GM23248 (cell line): ENCODE results near the gene HAUS2. TPM values are rescaled to one million over a fixed set of nuclear protein-coding genes. Genes with fewer than 3 reads are reported as not detected.

Source experiments
- DNase-seq: peaks from one replicate; pipeline ENCODE4 v3.0.0-alpha.2; 2015
- H2AFZ ChIP-seq: fragments of 200-600 bp; sonication (generic); 2 replicates; pipeline ENCODE4 v1.6.1; 2016; ENCODE audit warnings: antibody characterized with exemption
- H3F3A ChIP-seq: fragments of 200-600 bp; sonication (generic); 2 replicates; pipeline ENCODE4 v1.6.1; 2016; ENCODE audit warnings: mild to moderate bottlenecking, antibody characterized with exemption, mixed run types; ENCODE audit not compliant: insufficient read depth
- H3K27ac ChIP-seq: fragments of 200-600 bp; sonication (generic); 2 replicates; pipeline ENCODE4 v1.5.1; 2016; ENCODE audit warnings: mild to moderate bottlenecking
- H3K27me3 ChIP-seq: fragments of 200-600 bp; sonication (generic); replicated peaks from 2 replicates; pipeline ENCODE4 v1.6.1; 2016; ENCODE audit warnings: mild to moderate bottlenecking; ENCODE audit not compliant: insufficient read depth
- H3K36me3 ChIP-seq: fragments of 200-600 bp; sonication (generic); 2 replicates; pipeline ENCODE4 v1.6.1; 2016; ENCODE audit warnings: low read depth, mild to moderate bottlenecking
- H3K4me1 ChIP-seq: fragments of 200-600 bp; sonication (generic); 2 replicates; pipeline ENCODE4 v1.6.1; 2016; ENCODE audit warnings: mild to moderate bottlenecking; ENCODE audit not compliant: insufficient read depth
- H3K4me2 ChIP-seq: fragments of 200-600 bp; sonication (generic); one replicate; pipeline ENCODE4 v1.6.1; 2016; ENCODE audit warnings: mild to moderate bottlenecking; ENCODE audit not compliant: unreplicated experiment
- H3K4me3 ChIP-seq: fragments of 200-600 bp; sonication (generic); 2 replicates; pipeline ENCODE4 v1.5.1; 2016; ENCODE audit warnings: mild to moderate bottlenecking
- H3K79me2 ChIP-seq: fragments of 200-600 bp; sonication (generic); 2 replicates; pipeline ENCODE4 v1.6.1; 2016; ENCODE audit warnings: mild to moderate bottlenecking; ENCODE audit not compliant: insufficient read depth
- H3K9ac ChIP-seq: fragments of 200-600 bp; sonication (generic); 2 replicates; pipeline ENCODE4 v1.6.1; 2016; ENCODE audit warnings: mild to moderate bottlenecking
- H3K9me2 ChIP-seq: fragments of 200-600 bp; sonication (generic); 2 replicates; pipeline ENCODE4 v1.6.1; 2016; ENCODE audit warnings: mixed run types, mild to moderate bottlenecking, moderate library complexity; ENCODE audit not compliant: insufficient read depth
- H3K9me3 ChIP-seq: fragments of 200-600 bp; sonication (generic); one replicate; pipeline ENCODE4 v1.6.1; 2017; ENCODE audit warnings: low read depth
- H4K20me1 ChIP-seq: fragments of 200-600 bp; sonication (generic); 2 replicates; pipeline ENCODE4 v1.6.0; 2016; ENCODE audit not compliant: insufficient read depth
- EZH2 ChIP-seq: fragments of 200-600 bp; sonication (generic); IDR thresholded peaks from 2 replicates; pipeline ENCODE4 v1.6.1; 2018; ENCODE audit warnings: antibody characterized with exemption, mild to moderate bottlenecking; ENCODE audit not compliant: insufficient read depth, poor library complexity, severe bottlenecking
- EZH2phosphoT487 ChIP-seq: fragments of 200-600 bp; sonication (generic); IDR thresholded peaks from 2 replicates; pipeline ENCODE4 v1.6.1; 2018; ENCODE audit warnings: antibody characterized with exemption, moderate library complexity, mild to moderate bottlenecking, low read depth; ENCODE audit not compliant: insufficient read depth
- WGBS, 2 experiments: methylation state at CpG; one replicate each; pipeline ENCODE4 v1.1.6; 2015 to 2017; ENCODE audit warnings: low lambda C conversion rate in 2 of 2, low coverage in 1 of 2; ENCODE audit errors: missing lambda C conversion rate in 2 of 2; 5-methylcytosine and 5-hydroxymethylcytosine counted together
- in situ Hi-C: fragments of 300-500 bp; cut with MboI; formaldehyde crosslinking; loops from 2 replicates; pipeline ENCODE4 v1.15.0; 2020
- polyA plus RNA-seq: library from polyadenylated mRNA; unstranded; fragments of >200 nt; fragmentation: Nextera tagmentation; extraction: Ambion mirVana; gene quantifications from 2 replicates; pipeline ENCODE4 v1.2.1, GENCODE V29; 2016
- total RNA-seq: library from RNA; depleted of rRNA; stranded (reverse); fragments of >200 nt; shearing (Covaris generic); gene quantifications from 2 replicates; pipeline ENCODE4 v1.2.3, GENCODE V29; 2014; rRNA removed

Gene HAUS2
- total RNA-seq (41.9 and 47.8 TPM in 2 replicates), polyA plus RNA-seq (22.1 and 26.7 TPM in 2 replicates)

DNA sequence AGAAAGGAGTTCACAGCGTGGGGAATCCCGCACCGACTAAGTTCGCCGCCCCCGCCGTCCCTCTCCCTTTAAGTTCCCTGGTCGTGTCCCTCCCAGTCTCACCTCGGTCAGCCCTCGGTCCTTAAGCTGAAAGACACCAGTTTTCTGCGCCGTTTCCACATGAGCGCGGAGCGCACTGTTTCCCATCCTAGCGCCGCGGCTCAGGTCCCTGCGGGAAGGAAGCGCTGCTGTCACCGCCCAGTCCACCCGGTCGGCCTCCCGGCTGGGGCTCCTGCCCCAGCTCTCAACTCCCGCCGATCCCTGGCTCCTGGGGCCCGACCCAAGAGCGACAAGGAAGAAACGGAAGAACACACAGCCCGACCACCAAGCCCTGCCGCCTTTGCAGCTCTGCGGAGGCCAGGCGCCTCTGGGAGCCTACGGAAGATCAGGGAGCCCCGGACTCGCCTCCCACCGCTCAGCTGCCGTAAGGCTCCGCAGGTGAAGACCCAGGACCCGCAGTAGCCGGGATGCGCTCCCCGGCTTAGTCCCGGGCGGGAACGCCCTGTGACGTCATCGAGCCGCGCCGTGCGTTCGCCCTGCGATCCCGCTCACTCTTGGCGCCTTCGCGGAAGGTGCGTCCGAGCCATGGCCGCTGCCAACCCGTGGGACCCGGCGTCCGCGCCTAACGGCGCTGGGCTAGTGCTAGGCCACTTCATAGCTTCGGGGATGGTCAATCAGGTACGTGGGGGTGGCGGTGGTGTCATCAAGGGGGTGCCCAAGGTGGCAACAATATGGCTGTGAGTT lies at the start of gene HAUS2, which contains the start of gene LRRC57:
Gene HAUS2 (plus strand): TSS at position 590 of the 783 bp plus-strand sequence. CDS start 35 bp downstream, at position 625.
Gene LRRC57 (minus strand): TSS at position 545 of the 783 bp plus-strand sequence. CDS start 359 bp downstream, at position 186.
- peaks cover 79% of the 10 kb centered on the region for H3K79me2 ChIP-seq
- peak within 1 kb of the TSS; percentile 99 for H2AFZ ChIP-seq
- no peaks in the 10 kb centered on the region for H4K20me1 ChIP-seq
- peak within 1 kb of the TSS; percentile 91 for H3K4me3 ChIP-seq
- H3K9ac ChIP-seq = peak within 1 kb of the TSS; percentile 92
- peak within 1 kb of the TSS; percentile 82 for H3K4me2 ChIP-seq
- WGBS, 2 experiments = 0 to 1% methylated on average over 54 to 71 of the region's 71 CpGs
- H3K36me3 ChIP-seq = peaks cover 16% of the 10 kb centered on the region
- peak; percentile 93 for DNase-seq
- H3K9me2 ChIP-seq = no peaks in the 10 kb centered on the region
- H3K27ac ChIP-seq = peak within 1 kb of the TSS; percentile 74
- TF ChIP-seq EZH2 (no peak), EZH2phosphoT487 (no peak)
- no peaks in the 10 kb centered on the region for H3K27me3 ChIP-seq
- in situ Hi-C loops = no loop called here
- H3K4me1 ChIP-seq = peaks cover 24% of the 10 kb centered on the region
- H3K9me3 ChIP-seq = no peaks in the 10 kb centered on the region
- peaks cover 11% of the 10 kb centered on the region; the same call in 1 of the 2 replicates for H3F3A ChIP-seq

DNA sequence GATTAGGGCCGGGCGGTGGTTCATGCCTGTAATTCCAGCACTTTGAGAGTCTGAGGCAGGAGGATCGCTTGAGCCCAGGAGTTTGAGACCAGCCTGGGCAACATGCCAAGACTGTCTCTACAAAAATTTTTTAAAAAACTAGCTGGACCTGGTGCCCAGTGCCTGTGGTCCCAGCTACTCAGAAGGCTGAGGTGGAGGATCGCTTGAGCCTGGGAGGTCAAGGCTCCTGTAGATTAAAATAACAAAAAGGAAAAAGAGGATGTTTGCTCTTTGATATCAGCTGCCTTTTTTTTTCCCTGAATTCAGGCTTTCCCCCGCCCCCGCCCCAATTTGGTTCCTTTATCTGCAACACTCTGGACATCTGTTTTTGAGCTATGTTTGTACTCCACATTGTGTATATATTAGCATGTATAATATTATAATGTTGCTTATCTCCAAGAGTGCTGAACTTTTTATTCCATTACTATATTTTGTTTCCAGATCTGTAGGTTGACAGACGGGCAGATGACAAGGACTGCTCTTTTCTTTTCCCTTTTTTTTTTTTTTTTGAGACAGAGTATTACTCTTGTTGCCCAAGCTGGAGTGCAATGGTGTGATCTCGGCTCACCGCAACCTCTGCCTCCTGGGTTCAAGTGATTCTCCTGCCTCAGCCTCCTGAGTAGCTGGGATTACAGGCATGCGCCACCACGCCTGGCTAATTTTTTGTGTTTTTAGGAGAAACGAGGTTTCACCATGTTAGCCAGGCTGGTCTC lies 48.6 kb upstream of the HAUS2 start:
- H3K27ac ChIP-seq = peak overlapping the region; percentile 47
- H3K4me1 ChIP-seq = peaks cover 21% of the 10 kb centered on the region
- H3K79me2 ChIP-seq = peaks cover 93% of the 10 kb centered on the region
- DNase-seq = no peak
- no peaks in the 10 kb centered on the region for H3K9me2 ChIP-seq
- H4K20me1 ChIP-seq = no peaks in the 10 kb centered on the region
- in situ Hi-C loops = no loop called here
- H3K4me2 ChIP-seq = peak overlapping the region; percentile 20
- no peak for TF ChIP-seq EZH2
- no peak for TF ChIP-seq EZH2phosphoT487
- peaks cover 5% of the 10 kb centered on the region; the same call in 1 of the 2 replicates for H3K36me3 ChIP-seq
- no peak overlapping the region for H2AFZ ChIP-seq
- peaks cover 20% of the 10 kb centered on the region; the same call in 1 of the 2 replicates for H3F3A ChIP-seq
- H3K9me3 ChIP-seq = no peaks in the 10 kb centered on the region
- WGBS, 2 experiments = 83 to 89% methylated on average over 12 of the region's 12 CpGs
- no peak overlapping the region for H3K4me3 ChIP-seq
- H3K27me3 ChIP-seq = no peaks in the 10 kb centered on the region
- no peak overlapping the region for H3K9ac ChIP-seq

DNA sequence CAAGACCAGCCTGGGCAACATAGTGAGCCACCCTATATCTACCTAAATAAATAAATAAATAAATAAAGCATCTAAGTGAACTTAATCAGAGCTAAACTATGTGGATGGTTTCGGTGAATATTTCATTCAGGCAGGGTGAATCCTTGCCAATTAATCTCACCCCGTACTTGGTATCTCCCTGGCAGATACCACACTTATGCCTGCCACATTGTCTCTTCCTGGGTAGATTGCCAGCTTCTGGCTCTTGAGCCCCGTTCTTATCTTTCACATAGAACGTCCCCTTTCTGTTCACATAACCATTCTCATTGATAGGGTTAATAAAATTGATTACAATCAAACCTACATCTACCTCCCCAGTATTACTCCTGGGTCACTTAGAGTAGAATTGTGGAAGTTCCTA lies 46.2 kb upstream of the HAUS2 start:
- no peak overlapping the region for H3K4me3 ChIP-seq
- peaks cover 98% of the 10 kb centered on the region for H3K79me2 ChIP-seq
- no peaks in the 10 kb centered on the region for H3K9me3 ChIP-seq
- 90% methylated on average over 4 of the region's 4 CpGs for WGBS, 2 experiments
- in situ Hi-C loops = no loop called here
- no peak overlapping the region for H2AFZ ChIP-seq
- H3K4me2 ChIP-seq = no peak overlapping the region
- H4K20me1 ChIP-seq = no peaks in the 10 kb centered on the region
- no peak for DNase-seq
- no peak for TF ChIP-seq EZH2phosphoT487
- TF ChIP-seq EZH2 = no peak
- H3K9ac ChIP-seq = no peak overlapping the region
- H3K27ac ChIP-seq = no peak overlapping the region
- peaks cover 12% of the 10 kb centered on the region; the same call in 1 of the 2 replicates for H3F3A ChIP-seq
- H3K9me2 ChIP-seq = no peaks in the 10 kb centered on the region
- H3K36me3 ChIP-seq = peaks cover 5% of the 10 kb centered on the region; the same call in 1 of the 2 replicates
- peaks cover 22% of the 10 kb centered on the region for H3K4me1 ChIP-seq
- H3K27me3 ChIP-seq = no peaks in the 10 kb centered on the region

DNA sequence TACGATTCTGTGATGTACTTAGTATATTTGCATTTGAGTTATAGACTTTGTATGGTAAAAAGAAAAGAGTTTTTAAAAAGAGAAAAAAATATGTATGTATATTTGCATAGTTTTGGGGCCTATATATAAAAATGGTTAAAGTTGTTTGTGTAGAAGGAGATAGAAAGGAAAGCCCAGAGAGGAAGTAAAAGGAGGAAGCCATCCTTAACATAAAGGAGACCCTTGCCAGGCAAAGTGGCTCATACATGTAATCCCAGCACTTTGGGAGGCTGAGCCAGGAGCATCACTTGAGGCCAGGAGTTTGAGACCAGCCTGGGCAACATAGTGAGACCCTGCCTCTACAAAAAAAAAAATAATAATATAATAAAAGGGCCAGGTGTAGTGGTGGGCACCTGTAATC lies 44.8 kb upstream of the HAUS2 start:
- no peak for DNase-seq
- in situ Hi-C loops = no loop called here
- Histone ChIP-seq H3K4me1 (peaks cover 27% of the 10 kb centered on the region), H4K20me1 (no peaks in the 10 kb centered on the region), H3K9me3 (no peaks in the 10 kb centered on the region), H3K4me3 (no peak overlapping the region), H3F3A (peaks cover 8% of the 10 kb centered on the region; the same call in 1 of the 2 replicates), H3K79me2 (peaks cover 98% of the 10 kb centered on the region), H3K4me2 (no peak overlapping the region), H3K9me2 (no peaks in the 10 kb centered on the region), H3K27me3 (no peaks in the 10 kb centered on the region), H3K36me3 (peaks cover 5% of the 10 kb centered on the region; the same call in 1 of the 2 replicates), H3K27ac (no peak overlapping the region), H3K9ac (no peak overlapping the region), H2AFZ (no peak overlapping the region)
- 76 to 88% methylated on average over 1 of the region's 1 CpG for WGBS, 2 experiments
- no peak for TF ChIP-seq EZH2phosphoT487
- no peak for TF ChIP-seq EZH2
